NCI-H748 (cell line): Measurements from ENCODE around the gene CTDNEP1.

Experiments used
- DNase-seq: peaks from one replicate; lab custom pipeline; 2025; ENCODE audit not compliant: unreplicated experiment; lab: John Stamatoyannopoulos, UW

The CTDNEP1 gene

GRCh38 chr17:7216242-7217112, 35.1 kb downstream of the CTDNEP1 start:
- no peak for DNase-seq

- peak; percentile 50 for DNase-seq
Observed at GRCh38 chr17:7215652-7216180, 35.8 kb downstream of the CTDNEP1 start.

DNA sequence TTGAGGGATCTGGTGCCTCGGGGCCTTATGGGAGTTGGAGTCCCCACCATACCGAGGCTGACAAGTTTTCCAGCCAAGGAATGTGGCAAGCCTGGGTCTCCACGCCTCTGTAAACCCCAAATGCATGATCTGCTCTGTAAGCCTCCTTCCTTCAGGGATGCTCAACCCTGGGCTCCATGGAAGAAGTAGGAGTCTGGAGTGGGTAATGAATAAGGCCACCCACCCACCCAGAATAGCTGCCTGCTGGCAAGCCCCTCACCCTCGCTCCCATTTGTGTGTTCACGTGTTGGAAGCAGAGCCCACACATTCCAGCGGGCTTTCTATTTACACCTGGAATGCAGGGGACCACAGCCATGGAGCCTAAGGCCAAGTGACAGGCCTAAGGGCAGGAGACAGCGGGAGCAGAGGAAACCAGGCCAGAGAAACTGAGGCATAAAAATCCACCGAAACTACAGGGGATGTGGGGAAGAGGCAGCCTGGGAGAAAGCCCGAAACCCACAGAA, 36.3 kb downstream of the CTDNEP1 start:
- no peak for DNase-seq

DNA sequence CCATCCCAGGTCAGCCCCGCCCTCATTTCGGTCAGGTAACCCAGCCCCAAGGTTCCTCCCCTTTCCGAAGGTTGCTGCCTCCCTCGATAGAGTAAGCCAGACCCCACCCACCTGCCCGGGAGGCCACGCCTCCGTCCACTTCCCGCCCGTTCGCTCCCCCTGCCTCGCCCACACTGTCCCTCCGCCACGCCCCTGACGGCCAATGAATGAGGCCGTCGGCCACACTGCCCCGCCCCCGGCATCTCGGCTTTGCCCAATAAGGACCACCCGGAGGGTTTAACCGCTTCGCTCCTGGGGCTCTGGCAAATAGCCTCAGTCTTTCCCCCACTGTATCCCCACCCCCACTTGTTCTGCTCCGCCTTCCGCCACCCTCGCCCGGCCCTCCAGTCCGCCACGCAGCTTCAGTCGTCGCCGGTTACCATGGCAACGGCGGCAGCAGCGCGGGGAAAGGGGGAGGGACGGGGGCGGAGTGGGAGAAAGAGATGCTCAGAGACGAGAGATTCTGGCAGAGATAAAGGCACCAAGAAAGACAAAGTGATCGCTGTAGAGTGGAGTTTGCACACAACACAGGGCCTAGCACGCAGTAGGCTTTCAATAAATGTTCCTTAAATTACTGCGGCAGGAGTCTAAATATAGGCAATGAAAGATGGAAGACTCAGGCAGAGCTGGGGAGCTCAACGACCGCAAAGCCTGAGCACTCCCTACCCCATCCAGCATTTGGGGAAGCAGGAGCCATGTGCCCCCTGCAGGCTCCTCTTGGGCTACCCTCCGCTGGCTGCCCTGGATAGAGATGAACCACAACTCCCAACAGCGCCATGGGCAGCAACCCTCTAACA, 37.0 kb downstream of the CTDNEP1 start:
- peak; percentile 100 for DNase-seq

- peak; percentile 100 for DNase-seq
Observed at GRCh38 chr17:7213895-7214299, 37.6 kb downstream of the CTDNEP1 start.

GRCh38 chr17:7211491-7212273, 39.9 kb downstream of the CTDNEP1 start:
- DNase-seq: no peak

GRCh38 chr17:7208754-7209460, 42.6 kb downstream of the CTDNEP1 start:
- no peak for DNase-seq

DNA sequence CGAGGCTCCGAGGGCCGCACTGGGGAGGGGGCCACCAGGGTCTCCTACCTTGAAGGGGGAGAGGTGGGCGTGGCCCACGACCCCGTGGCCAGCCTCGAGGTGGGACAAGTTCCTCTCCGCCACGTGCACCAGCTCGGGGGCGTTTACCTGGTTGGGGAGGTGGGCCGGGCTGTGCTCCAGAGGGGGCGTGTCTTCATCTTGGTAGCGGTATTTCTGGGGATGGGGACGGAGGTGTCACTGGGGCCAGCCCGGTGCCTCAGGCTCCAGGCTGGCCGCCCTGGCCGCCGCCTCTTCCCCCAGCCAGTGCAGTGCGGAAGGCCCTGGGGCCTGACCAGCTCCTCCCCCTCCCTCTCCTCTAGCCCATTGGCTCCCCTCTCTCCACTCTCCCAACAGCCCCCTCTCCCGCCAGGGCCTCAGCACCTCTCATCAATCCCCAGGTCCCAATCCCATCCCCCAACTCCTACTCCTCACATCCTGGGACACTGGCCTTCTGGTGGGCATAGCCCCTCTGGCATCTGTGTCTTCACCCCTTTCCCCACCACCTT, 43.4 kb downstream of the CTDNEP1 start:
- no peak for DNase-seq

GRCh38 chr17:7207120-7208001, 44.2 kb downstream of the CTDNEP1 start:
- no peak for DNase-seq

GRCh38 chr17:7205561-7205960, 46.0 kb downstream of the CTDNEP1 start:
- no peak for DNase-seq

- peak; percentile 100 for DNase-seq
Observed at GRCh38 chr17:7204828-7205461, 46.6 kb downstream of the CTDNEP1 start.

GRCh38 chr17:7204336-7204735, 47.2 kb downstream of the CTDNEP1 start:
- DNase-seq: peak; percentile 82

GRCh38 chr17:7203391-7203790, 48.1 kb downstream of the CTDNEP1 start:
- no peak for DNase-seq

DNA sequence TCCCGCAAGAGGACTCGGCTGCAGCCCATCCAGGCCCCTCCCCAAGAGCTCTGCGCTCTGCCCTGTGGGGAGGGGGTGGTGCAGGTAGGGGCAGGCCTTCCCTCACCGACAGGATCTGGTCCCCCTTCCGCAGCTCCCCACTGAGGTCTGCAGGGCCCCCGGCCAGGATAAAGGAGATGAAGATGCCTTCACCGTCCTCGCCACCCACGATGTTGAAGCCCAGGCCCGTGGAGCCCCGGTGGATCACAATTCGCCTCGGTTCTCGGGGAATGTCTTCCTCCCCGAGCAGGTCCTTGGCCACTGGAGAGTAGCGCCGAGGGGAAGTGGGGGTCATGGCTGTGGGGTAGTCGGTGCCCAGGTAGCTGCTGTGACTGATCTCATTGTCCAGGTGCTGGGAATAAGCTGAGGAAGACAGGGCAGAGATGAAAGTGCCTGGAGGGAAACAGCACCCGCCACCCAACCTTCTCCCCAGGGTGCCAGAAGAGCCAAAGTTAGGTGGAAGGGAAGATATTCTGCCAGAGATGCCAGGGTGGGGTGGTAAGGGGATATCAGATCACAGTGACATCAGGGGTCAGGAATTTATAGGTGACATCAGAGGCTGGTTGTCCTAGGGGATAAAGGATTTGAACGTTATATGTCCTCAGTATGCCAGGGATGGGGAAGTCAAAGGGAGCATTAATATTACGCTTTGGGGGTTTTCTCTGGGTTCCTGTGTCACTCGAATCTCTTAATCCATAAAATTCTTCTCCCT, 54.7 kb downstream of the CTDNEP1 start:
- no peak for DNase-seq

GRCh38 chr17:7195971-7196370, 55.6 kb downstream of the CTDNEP1 start:
- DNase-seq: no peak
